ENCODE results near the gene CADPS2. TPM values are rescaled to one million over a fixed set of nuclear protein-coding genes. Genes with fewer than 3 reads are reported as not detected.

CADPS2 gene
- total and polyA plus RNA-seq, 3 experiments from 2014 or later = not detected

GRCh38 chr7:122831436-122831835 lies 54.8 kb downstream of the CADPS2 start:
- no peak for DNase-seq
- POLR2A ChIA-PET = no interaction called here
- no peaks in the 10 kb centered on the region for H3K36me3 ChIP-seq (ENCODE audit: insufficient read depth, low read length)
- CTCF ChIA-PET = no interaction called here
- H3K27me3 ChIP-seq (ENCODE audit: insufficient read depth, low read length, poor library complexity, severe bottlenecking) = no peaks in the 10 kb centered on the region
- Mint-ChIP-seq H3K27ac (no peak overlapping the region), H3K27me3 (no peaks in the 10 kb centered on the region), H3K4me3 (no peak overlapping the region), H3K9me3 (peaks cover 4 to 20% (median 6%) of the 10 kb centered on the region in 5 donors), H3K4me1 (no peaks in the 10 kb centered on the region), H3K36me3 (no peaks in the 10 kb centered on the region)
- H3K4me1 ChIP-seq (ENCODE audit: insufficient read depth, low read length) = no peaks in the 10 kb centered on the region
- H3K27ac ChIP-seq (ENCODE audit: low read depth, low read length) = no peak overlapping the region
- no peak overlapping the region for H3K4me3 ChIP-seq (ENCODE audit: low read length)
- H3K9me3 ChIP-seq (ENCODE audit: low read length) = no peaks in the 10 kb centered on the region

- Histone ChIP-seq H3K27ac (ENCODE audit: low read depth, low read length) (no peak overlapping the region), H3K4me3 (ENCODE audit: low read length) (no peak overlapping the region), H3K36me3 (ENCODE audit: insufficient read depth, low read length) (no peaks in the 10 kb centered on the region), H3K4me1 (ENCODE audit: insufficient read depth, low read length) (no peaks in the 10 kb centered on the region), H3K27me3 (ENCODE audit: insufficient read depth, low read length, poor library complexity, severe bottlenecking) (no peaks in the 10 kb centered on the region), H3K9me3 (ENCODE audit: low read length) (no peaks in the 10 kb centered on the region)
- H3K9me3 Mint-ChIP-seq = peaks cover 4 to 22% (median 7%) of the 10 kb centered on the region in 5 donors
- ChIA-PET CTCF (no interaction called here), POLR2A (no interaction called here)
- H3K27ac Mint-ChIP-seq = no peak overlapping the region
- H3K4me1 Mint-ChIP-seq = no peaks in the 10 kb centered on the region
- no peaks in the 10 kb centered on the region for H3K36me3 Mint-ChIP-seq
- no peak overlapping the region for H3K4me3 Mint-ChIP-seq
- no peak for DNase-seq
- no peaks in the 10 kb centered on the region for H3K27me3 Mint-ChIP-seq
Measured at GRCh38 chr7:122829962-122830361, 56.3 kb downstream of the CADPS2 start.

- ChIA-PET POLR2A (no interaction called here), CTCF (no interaction called here)
- Mint-ChIP-seq H3K36me3 (no peaks in the 10 kb centered on the region), H3K4me1 (no peaks in the 10 kb centered on the region), H3K27me3 (no peaks in the 10 kb centered on the region), H3K27ac (no peak overlapping the region), H3K9me3 (peaks cover 0 to 21% (median 6%) of the 10 kb centered on the region in 5 donors), H3K4me3 (no peak overlapping the region)
- Histone ChIP-seq H3K27ac (ENCODE audit: low read depth, low read length) (no peak overlapping the region), H3K27me3 (ENCODE audit: insufficient read depth, low read length, poor library complexity, severe bottlenecking) (no peaks in the 10 kb centered on the region), H3K9me3 (ENCODE audit: low read length) (no peaks in the 10 kb centered on the region), H3K4me3 (ENCODE audit: low read length) (no peak overlapping the region), H3K36me3 (ENCODE audit: insufficient read depth, low read length) (no peaks in the 10 kb centered on the region), H3K4me1 (ENCODE audit: insufficient read depth, low read length) (no peaks in the 10 kb centered on the region)
- DNase-seq = no peak
Measured at GRCh38 chr7:122827763-122828162, 58.5 kb downstream of the CADPS2 start.

GRCh38 chr7:122813845-122814244 lies 72.4 kb downstream of the CADPS2 start:
- H3K27me3 ChIP-seq (ENCODE audit: insufficient read depth, low read length, poor library complexity, severe bottlenecking) = no peaks in the 10 kb centered on the region
- POLR2A ChIA-PET = no interaction called here
- Mint-ChIP-seq H3K4me3 (no peak overlapping the region), H3K9me3 (peaks cover 3 to 21% (median 14%) of the 10 kb centered on the region in 5 donors), H3K27ac (no peak overlapping the region), H3K4me1 (no peaks in the 10 kb centered on the region), H3K27me3 (peaks cover 0 to 2% of the 10 kb centered on the region in 2 donors), H3K36me3 (no peaks in the 10 kb centered on the region)
- CTCF ChIA-PET = no interaction called here
- H3K4me3 ChIP-seq (ENCODE audit: low read length) = no peak overlapping the region
- H3K9me3 ChIP-seq (ENCODE audit: low read length) = no peaks in the 10 kb centered on the region
- H3K4me1 ChIP-seq (ENCODE audit: insufficient read depth, low read length) = no peaks in the 10 kb centered on the region
- no peaks in the 10 kb centered on the region for H3K36me3 ChIP-seq (ENCODE audit: insufficient read depth, low read length)
- no peak for DNase-seq
- H3K27ac ChIP-seq (ENCODE audit: low read depth, low read length) = no peak overlapping the region

DNA sequence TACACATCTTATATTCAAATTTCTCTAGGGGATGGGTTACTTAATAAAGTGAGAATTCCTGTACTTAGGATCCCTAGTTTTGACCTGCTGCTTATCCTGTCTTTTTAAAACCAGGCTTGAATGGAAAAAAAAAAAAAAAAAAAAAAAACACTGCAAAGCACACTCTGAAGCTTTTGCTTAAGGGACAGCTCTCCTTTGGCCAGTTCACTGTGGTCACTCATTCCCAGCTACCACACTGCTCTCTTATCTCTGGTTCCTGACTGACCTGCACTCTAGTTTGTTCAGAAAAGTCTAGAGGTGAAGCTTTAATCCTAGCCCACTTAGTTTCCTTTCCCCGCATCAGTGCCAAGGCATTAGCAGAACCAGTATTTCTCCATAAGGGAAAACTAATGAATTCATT lies 82.4 kb downstream of the CADPS2 start:
- H3K4me3 ChIP-seq (ENCODE audit: low read length) = no peak overlapping the region
- ChIA-PET CTCF (no interaction called here), POLR2A (no interaction called here)
- no peaks in the 10 kb centered on the region for H3K27me3 ChIP-seq (ENCODE audit: insufficient read depth, low read length, poor library complexity, severe bottlenecking)
- H3K36me3 ChIP-seq (ENCODE audit: insufficient read depth, low read length) = no peaks in the 10 kb centered on the region
- peaks cover 0 to 3% (median 0%) of the 10 kb centered on the region in 5 donors for H3K9me3 Mint-ChIP-seq
- H3K27me3 Mint-ChIP-seq = no peaks in the 10 kb centered on the region
- DNase-seq = no peak
- H3K27ac ChIP-seq (ENCODE audit: low read depth, low read length) = no peak overlapping the region
- H3K27ac Mint-ChIP-seq = no peak overlapping the region
- no peaks in the 10 kb centered on the region for H3K4me1 Mint-ChIP-seq
- no peaks in the 10 kb centered on the region for H3K9me3 ChIP-seq (ENCODE audit: low read length)
- no peaks in the 10 kb centered on the region for H3K36me3 Mint-ChIP-seq
- H3K4me1 ChIP-seq (ENCODE audit: insufficient read depth, low read length) = no peaks in the 10 kb centered on the region
- H3K4me3 Mint-ChIP-seq = no peak overlapping the region

GRCh38 chr7:122803323-122803722 lies 82.9 kb downstream of the CADPS2 start:
- H3K4me3 ChIP-seq (ENCODE audit: low read length) = no peak overlapping the region
- peaks cover 0 to 3% (median 0%) of the 10 kb centered on the region in 5 donors for H3K9me3 Mint-ChIP-seq
- no peaks in the 10 kb centered on the region for H3K36me3 ChIP-seq (ENCODE audit: insufficient read depth, low read length)
- no peak overlapping the region for H3K27ac Mint-ChIP-seq
- ChIA-PET POLR2A (no interaction called here), CTCF (no interaction called here)
- H3K27me3 ChIP-seq (ENCODE audit: insufficient read depth, low read length, poor library complexity, severe bottlenecking) = no peaks in the 10 kb centered on the region
- H3K27ac ChIP-seq (ENCODE audit: low read depth, low read length) = no peak overlapping the region
- H3K4me3 Mint-ChIP-seq = no peak overlapping the region
- H3K9me3 ChIP-seq (ENCODE audit: low read length) = no peaks in the 10 kb centered on the region
- no peaks in the 10 kb centered on the region for H3K4me1 Mint-ChIP-seq
- no peaks in the 10 kb centered on the region for H3K36me3 Mint-ChIP-seq
- no peak for DNase-seq
- no peaks in the 10 kb centered on the region for H3K4me1 ChIP-seq (ENCODE audit: insufficient read depth, low read length)
- no peaks in the 10 kb centered on the region for H3K27me3 Mint-ChIP-seq

DNA sequence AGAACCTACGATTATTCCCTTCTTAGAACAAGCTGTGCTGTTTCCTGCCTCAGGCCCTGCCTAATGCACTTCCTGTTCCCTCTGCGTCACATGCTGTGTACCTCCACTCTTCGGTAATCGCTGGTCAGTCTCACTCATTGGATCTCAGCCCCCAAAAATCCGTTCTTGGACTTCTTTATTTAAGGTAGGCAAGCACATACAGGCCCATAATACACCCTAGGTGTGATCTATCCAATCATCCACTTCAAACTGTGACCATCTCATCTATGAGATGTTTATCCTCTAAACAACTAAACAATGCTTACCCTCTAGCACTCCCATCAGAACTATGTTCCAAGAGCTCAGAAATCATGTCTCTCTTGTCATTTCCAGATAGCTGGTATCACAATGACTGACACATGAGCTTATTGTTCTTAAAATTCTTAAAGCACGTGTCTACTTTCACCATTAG lies 83.9 kb downstream of the CADPS2 start:
- Mint-ChIP-seq H3K4me3 (no peak overlapping the region), H3K9me3 (peaks cover 0 to 4% (median 0%) of the 10 kb centered on the region in 5 donors), H3K27ac (no peak overlapping the region), H3K36me3 (no peaks in the 10 kb centered on the region), H3K27me3 (no peaks in the 10 kb centered on the region), H3K4me1 (no peaks in the 10 kb centered on the region)
- DNase-seq = no peak
- CTCF ChIA-PET = no interaction called here
- Histone ChIP-seq H3K9me3 (ENCODE audit: low read length) (no peaks in the 10 kb centered on the region), H3K27me3 (ENCODE audit: insufficient read depth, low read length, poor library complexity, severe bottlenecking) (no peaks in the 10 kb centered on the region), H3K4me3 (ENCODE audit: low read length) (no peak overlapping the region), H3K27ac (ENCODE audit: low read depth, low read length) (no peak overlapping the region), H3K4me1 (ENCODE audit: insufficient read depth, low read length) (no peaks in the 10 kb centered on the region), H3K36me3 (ENCODE audit: insufficient read depth, low read length) (no peaks in the 10 kb centered on the region)
- POLR2A ChIA-PET = interaction anchor here (0.6 kb wide), 1 partner anchor 12 kb away, joined by 5 read pairs; no protein-coding TSS in a partner anchor

DNA sequence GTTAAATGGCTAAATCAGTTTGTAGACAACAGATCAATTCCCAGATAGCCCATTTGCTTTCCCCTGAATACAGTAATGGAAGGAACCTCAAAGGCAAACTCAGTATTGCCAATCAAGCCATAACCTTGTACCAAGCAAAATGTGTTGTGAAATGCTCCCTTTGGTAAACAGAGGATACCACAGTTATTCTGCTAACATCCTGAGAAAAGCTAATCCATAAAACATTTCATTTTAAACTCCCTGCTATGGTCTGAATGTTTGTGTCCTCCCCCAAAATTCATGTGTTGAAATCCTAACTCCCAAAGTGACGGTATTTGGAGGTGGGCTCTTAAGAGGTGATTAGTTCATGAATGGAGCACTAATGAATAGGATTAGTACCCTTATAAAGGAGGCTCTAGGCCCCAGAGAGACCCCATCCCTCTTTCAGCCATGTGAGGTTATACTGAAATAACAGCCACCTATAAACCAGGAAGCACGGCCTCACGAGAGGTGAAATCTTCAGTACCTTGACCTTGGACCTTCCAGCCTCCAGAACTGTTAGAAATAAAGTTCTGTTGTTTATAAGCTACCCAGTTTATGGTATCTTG lies 94.2 kb downstream of the CADPS2 start:
- ChIA-PET CTCF (no interaction called here), POLR2A (no interaction called here)
- no peak overlapping the region for H3K27ac Mint-ChIP-seq

More for the DNA sequence above, 94.2 kb downstream of the CADPS2 start:
- Histone ChIP-seq H3K27ac (ENCODE audit: low read depth, low read length) (no peak overlapping the region), H3K4me3 (ENCODE audit: low read length) (no peak overlapping the region), H3K36me3 (ENCODE audit: insufficient read depth, low read length) (no peaks in the 10 kb centered on the region), H3K27me3 (ENCODE audit: insufficient read depth, low read length, poor library complexity, severe bottlenecking) (no peaks in the 10 kb centered on the region), H3K9me3 (ENCODE audit: low read length) (no peaks in the 10 kb centered on the region), H3K4me1 (ENCODE audit: insufficient read depth, low read length) (no peaks in the 10 kb centered on the region)
- DNase-seq = no peak
- Mint-ChIP-seq H3K27me3 (no peaks in the 10 kb centered on the region), H3K4me3 (no peak overlapping the region), H3K4me1 (no peaks in the 10 kb centered on the region), H3K36me3 (no peaks in the 10 kb centered on the region), H3K9me3 (peaks cover 0 to 25% (median 10%) of the 10 kb centered on the region in 5 donors)
